ENCODE data around the gene NOS3. TPM values are rescaled to one million over a fixed set of nuclear protein-coding genes. Genes with fewer than 3 reads are reported as not detected.

The NOS3 gene
- total RNA-seq, 2 donors from 2014 or later: 14.5 to 78.6 TPM

DNA sequence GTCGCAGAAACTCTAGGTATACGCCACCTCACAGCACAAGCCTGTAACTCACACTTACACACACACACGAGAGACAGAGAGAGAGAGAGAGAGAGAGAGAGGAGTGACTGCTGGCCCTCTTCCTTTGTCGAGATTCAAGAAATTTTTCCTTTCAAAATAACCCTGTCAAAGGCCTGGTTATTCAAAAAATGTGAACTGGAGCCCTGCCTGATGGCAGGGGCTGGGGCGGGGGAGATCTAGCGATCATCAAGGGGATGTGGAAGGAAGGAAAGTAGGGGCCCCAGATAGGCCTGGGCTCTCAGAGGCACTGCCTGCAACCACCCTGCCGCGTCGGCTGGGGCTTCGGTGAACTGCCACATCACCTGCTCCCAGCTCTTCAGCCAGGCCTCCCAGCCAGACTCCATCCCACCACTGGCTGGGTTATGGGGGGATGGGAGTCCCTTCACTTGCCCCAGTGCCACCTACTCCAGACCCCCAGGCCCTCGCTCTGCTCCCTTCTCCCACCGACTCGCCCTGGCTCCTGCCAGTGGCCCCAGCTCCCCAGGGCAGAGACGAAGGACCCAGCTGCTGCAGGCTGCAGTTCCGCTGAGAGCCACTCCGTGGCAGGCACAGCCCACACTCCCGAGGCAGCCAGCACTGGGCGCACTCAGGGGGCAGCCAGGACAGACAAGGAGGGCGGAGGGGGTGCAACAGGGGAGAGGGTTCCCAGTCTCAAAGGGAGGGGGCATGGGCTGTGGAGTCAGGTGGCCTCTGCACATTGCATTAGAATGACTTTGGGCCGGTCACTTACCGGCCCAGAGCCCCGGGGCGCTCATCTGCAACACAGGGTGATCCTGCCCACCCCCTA lies 28.0 kb upstream of the NOS3 start:
- H3K36me3 ChIP-seq: peaks cover under 1% of the 10 kb centered on the region
- TF ChIP-seq, protein P1, sequence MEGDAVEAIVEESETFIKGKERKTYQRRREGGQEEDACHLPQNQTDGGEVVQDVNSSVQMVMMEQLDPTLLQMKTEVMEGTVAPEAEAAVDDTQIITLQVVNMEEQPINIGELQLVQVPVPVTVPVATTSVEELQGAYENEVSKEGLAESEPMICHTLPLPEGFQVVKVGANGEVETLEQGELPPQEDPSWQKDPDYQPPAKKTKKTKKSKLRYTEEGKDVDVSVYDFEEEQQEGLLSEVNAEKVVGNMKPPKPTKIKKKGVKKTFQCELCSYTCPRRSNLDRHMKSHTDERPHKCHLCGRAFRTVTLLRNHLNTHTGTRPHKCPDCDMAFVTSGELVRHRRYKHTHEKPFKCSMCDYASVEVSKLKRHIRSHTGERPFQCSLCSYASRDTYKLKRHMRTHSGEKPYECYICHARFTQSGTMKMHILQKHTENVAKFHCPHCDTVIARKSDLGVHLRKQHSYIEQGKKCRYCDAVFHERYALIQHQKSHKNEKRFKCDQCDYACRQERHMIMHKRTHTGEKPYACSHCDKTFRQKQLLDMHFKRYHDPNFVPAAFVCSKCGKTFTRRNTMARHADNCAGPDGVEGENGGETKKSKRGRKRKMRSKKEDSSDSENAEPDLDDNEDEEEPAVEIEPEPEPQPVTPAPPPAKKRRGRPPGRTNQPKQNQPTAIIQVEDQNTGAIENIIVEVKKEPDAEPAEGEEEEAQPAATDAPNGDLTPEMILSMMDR (IDR thresholded peaks at IDR 0.05): peak; percentile 78 to 93
- no peaks in the 10 kb centered on the region for H3K27me3 ChIP-seq
- peak overlapping the region; percentile 75 to 90 for H3K27ac ChIP-seq
- H3K9me3 ChIP-seq: no peaks in the 10 kb centered on the region
- peaks cover 0 to 58% of the 10 kb centered on the region in 2 donors for H3K4me1 ChIP-seq
- H3K4me3 ChIP-seq: no peak overlapping the region
- no peak for DNase-seq (ENCODE audit: low spot score)

DNA sequence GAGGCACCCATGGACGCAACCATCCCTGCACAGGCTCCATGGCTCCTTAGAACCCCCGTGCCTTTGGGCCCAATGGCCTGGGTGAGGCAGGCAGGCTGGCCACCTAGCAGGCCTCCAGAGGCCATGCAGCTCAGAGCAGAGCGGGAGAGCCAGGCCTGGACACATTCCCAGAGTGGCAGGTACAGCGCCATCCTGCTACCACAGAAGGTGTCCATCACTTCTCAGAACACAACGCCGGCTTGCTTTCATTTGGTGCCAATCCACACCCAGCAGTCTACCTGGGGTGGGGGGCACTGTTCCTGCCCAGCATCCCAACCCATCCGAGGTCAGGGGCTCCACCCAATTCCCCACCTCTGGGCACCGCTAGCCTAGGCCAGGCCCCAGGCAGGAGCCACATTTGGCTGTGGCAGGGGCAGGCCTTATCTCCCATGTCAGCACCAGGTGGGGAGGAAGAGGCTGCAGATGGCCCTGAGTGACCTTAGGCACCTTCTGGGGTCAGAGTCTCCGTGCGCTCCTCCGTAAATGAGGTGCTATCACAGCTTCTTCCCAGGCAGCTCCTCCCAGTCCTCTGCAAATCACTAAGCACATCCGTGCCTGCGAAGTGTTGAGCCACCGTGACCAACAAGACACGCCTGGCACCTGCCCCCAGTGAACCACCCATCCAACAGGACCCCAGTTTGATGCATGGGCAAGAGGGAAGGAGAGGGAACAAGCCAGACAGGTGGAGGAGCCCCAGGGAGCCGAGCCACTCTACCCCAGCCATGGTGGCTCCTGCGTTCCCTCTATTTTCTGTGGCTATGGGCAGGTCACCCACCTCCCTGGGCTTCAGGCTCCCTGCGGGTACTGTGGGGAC lies 26.9 kb upstream of the NOS3 start:
- DNase-seq (ENCODE audit: low spot score): no peak
- peak overlapping the region; percentile 75 to 90 for H3K27ac ChIP-seq
- H3K4me3 ChIP-seq: no peak overlapping the region
- peaks cover 0 to 63% of the 10 kb centered on the region in 2 donors for H3K4me1 ChIP-seq
- H3K27me3 ChIP-seq: no peaks in the 10 kb centered on the region
- no peaks in the 10 kb centered on the region for H3K9me3 ChIP-seq
- TF ChIP-seq, protein P1 (IDR thresholded peaks at IDR 0.05): no peak
- no peaks in the 10 kb centered on the region for H3K36me3 ChIP-seq

DNA sequence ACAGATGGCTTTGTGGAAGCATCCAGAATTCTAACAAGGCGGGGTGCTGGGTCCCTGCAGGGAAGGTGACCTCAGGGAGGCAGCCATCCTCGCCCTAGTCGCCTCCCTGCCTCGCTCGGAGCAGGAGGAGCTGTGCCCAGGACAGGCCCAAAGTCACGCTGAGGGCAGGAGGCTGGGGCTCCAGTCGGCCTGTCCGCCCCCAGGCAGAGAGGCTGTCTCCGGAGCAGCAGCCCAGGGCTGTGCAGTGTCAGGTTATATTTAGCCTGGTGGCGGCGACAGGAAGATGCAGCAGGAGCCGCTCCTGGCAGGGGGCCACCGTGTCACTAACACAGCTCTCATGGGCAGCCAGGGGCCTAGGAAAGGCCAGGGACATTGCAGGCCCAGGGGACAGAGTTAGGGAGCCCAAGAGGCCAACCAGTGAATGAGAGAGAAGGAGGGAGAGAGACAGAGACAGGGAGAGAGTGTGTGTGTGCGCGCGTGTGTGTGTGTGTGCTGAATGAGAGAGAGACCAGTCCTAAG lies 26.2 kb upstream of the NOS3 start:
- H3K27ac ChIP-seq: peak overlapping the region; percentile 80 to 90
- no peak overlapping the region for H3K4me3 ChIP-seq
- DNase-seq (ENCODE audit: low spot score): peak; percentile 74
- peaks cover 0 to 70% of the 10 kb centered on the region in 2 donors for H3K4me1 ChIP-seq
- TF ChIP-seq, protein P1 (IDR thresholded peaks at IDR 0.05): no peak
- no peaks in the 10 kb centered on the region for H3K27me3 ChIP-seq
- no peaks in the 10 kb centered on the region for H3K9me3 ChIP-seq
- H3K36me3 ChIP-seq: no peaks in the 10 kb centered on the region

DNA sequence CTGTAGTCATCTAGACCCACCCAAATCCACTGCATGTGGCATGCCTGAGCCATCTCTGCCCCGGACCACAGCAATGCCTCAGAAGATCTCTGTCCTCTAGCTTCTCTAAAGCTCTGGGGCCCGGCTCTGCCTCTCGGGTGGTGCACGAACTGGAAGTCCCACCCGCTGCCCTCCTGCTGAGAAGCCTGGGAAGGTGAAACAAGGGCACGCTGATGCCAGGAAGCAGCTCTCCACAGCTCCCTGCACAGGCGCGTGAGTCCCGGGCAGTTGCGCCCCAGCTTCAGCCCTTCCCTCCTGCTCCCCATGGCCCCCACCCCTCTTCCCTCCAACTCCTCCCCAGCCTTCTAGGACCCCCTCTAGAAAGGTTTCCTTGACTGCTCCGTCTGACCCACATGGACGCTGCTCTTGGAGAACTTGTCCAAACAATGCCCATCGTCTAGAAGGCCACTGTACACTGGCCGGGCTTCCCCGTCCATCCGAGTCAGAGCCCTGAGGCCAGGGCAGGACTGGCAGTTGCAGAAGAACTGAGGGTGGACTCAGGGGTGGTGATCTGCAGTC lies 25.5 kb upstream of the NOS3 start:
- Histone ChIP-seq H3K36me3 (no peaks in the 10 kb centered on the region), H3K4me1 (peaks cover 0 to 77% of the 10 kb centered on the region in 2 donors), H3K9me3 (no peaks in the 10 kb centered on the region), H3K27me3 (no peaks in the 10 kb centered on the region), H3K27ac (peak overlapping the region; percentile 80 to 90), H3K4me3 (no peak overlapping the region)
- TF ChIP-seq, protein P1 (IDR thresholded peaks at IDR 0.05): no peak
- DNase-seq (ENCODE audit: low spot score): no peak

DNA sequence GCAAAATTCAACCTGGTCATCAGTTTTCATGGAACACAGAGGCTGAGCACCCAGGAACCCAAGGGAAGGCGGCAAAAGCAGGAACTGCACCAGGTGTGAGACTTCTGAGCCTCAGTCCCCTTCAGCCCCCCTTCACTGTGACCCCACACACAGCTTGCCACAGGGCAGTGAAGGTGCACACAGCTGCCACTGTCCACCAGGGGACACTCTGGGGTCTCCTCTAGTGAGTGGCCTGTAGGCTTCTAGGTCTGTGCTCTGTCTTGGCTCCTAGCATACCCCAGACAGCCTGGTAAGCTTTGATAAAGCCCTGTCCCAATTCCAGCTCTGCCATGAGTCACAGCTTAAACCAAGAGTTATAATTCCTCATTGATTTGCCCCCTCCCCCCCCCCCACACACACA lies 24.8 kb upstream of the NOS3 start:
- H3K4me3 ChIP-seq: no peak overlapping the region
- TF ChIP-seq, protein P1 (IDR thresholded peaks at IDR 0.05): peak in 1 of 2 donors; percentile 49
- no peaks in the 10 kb centered on the region for H3K27me3 ChIP-seq
- H3K36me3 ChIP-seq: no peaks in the 10 kb centered on the region
- peaks cover 0 to 78% of the 10 kb centered on the region in 2 donors for H3K4me1 ChIP-seq
- H3K27ac ChIP-seq: peak overlapping the region; percentile 80 to 90
- H3K9me3 ChIP-seq: no peaks in the 10 kb centered on the region
- no peak for DNase-seq (ENCODE audit: low spot score)
